ENCODE results near the gene ZNF140.

GRCh38 chr12:133046698-133047097, 34.0 kb upstream of the ZNF140 start:
- TF ChIP-seq, protein P1, sequence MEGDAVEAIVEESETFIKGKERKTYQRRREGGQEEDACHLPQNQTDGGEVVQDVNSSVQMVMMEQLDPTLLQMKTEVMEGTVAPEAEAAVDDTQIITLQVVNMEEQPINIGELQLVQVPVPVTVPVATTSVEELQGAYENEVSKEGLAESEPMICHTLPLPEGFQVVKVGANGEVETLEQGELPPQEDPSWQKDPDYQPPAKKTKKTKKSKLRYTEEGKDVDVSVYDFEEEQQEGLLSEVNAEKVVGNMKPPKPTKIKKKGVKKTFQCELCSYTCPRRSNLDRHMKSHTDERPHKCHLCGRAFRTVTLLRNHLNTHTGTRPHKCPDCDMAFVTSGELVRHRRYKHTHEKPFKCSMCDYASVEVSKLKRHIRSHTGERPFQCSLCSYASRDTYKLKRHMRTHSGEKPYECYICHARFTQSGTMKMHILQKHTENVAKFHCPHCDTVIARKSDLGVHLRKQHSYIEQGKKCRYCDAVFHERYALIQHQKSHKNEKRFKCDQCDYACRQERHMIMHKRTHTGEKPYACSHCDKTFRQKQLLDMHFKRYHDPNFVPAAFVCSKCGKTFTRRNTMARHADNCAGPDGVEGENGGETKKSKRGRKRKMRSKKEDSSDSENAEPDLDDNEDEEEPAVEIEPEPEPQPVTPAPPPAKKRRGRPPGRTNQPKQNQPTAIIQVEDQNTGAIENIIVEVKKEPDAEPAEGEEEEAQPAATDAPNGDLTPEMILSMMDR (IDR thresholded peaks at IDR 0.05): no peak
- TF ChIP-seq POLR2A (IDR thresholded peaks at IDR 0.05) (no peak), POLR2AphosphoS5 (IDR thresholded peaks at IDR 0.05; ENCODE audit: insufficient read depth in 1 of 2, low read depth in 1 of 2) (no peak)

Measured in vagina (tissue), 2 donors.